A549 treated with AZD9567 at 1 μM for 4 hours (cell line): Measurements from ENCODE around the gene VSTM2L. TPM values are rescaled to one million over a fixed set of nuclear protein-coding genes. Genes with fewer than 3 reads are reported as not detected.

ENCODE experiments used
- total RNA-seq: library from RNA; stranded (reverse); fragments of 200-300 nt; extraction: Qiagen RNA extraction; gene quantifications from 5 replicates; pipeline ENCODE4 v1.2.3, GENCODE V29; 2022; ENCODE audit not compliant: insufficient read depth

VSTM2L gene, protein sequence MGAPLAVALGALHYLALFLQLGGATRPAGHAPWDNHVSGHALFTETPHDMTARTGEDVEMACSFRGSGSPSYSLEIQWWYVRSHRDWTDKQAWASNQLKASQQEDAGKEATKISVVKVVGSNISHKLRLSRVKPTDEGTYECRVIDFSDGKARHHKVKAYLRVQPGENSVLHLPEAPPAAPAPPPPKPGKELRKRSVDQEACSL
- 10.6 to 22.6 TPM (median 20.1 TPM) in 5 replicates for total RNA-seq

DNA sequence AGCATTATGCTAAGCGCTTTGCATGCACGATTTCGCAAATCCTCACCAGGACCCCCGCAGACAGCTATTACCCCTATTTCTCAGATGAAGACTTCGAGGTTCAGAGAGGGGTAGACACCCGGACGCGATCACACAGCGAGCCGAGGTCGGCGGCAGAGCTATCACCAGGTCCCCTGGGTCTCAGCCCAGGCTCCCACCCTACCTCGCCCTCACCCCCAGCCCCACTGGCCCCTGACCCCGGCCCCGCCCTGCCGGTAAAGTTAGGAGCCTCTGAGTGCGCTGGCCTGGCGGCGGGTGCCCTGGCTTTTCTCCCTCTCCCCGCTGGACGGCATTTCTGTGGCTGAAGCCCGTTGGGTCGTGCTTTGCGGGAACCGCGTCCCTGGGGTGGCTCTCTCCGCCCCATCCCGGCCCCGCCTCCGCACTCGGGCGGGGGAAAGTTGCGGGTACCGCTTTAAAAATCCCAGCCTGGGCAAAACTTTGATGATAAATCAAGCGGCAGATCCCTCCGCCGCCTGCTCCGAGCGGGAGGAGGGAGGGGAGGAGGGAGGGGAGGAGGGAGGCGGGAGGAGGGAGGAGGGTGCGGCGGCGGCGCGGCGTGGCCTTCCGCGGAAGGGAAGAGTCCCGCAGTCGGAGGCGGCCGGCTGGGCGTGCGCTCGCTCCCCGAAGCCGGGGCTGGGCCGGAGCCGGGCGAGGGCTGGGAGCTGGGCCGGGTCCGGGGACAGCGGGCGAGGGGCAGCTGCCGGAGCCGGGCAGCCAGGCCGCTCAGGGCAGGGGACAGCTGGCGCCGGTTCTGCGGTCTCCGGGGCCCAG, at the start of gene VSTM2L:
VSTM2L (plus strand) TSS at position 624 of the 810 bp plus-strand sequence. CDS start 224 bp downstream, outside the sequence.

Other genes starting within 250 kb of the VSTM2L start
- gene CTNNBL1, start 209.1 kb upstream of the VSTM2L start, total RNA-seq = 47.6 to 64.9 TPM (median 63.9 TPM) in 5 replicates
- gene TTI1, start 130.3 kb downstream of the VSTM2L start, total RNA-seq = 20.3 to 24.9 TPM (median 21.5 TPM) in 5 replicates
- 25.4 to 29.9 TPM (median 28.5 TPM) in 5 replicates for gene RPRD1B, start 130.6 kb downstream of the VSTM2L start, total RNA-seq